Esophagus squamous epithelium (tissue), 5 donors: ENCODE results near the gene ITGA2B. TPM values are rescaled to one million over a fixed set of nuclear protein-coding genes. Genes with fewer than 3 reads are reported as not detected.
A peak's percentile ranks its signal among the peaks of the same experiment; 100 is the strongest.

Experiments
- DNase-seq: peaks from one replicate; lab custom pipeline; 2025; lab: John Stamatoyannopoulos, UW
- H3K27ac ChIP-seq, 4 donors: fragments of 200-600 bp; sonication (generic); one replicate each; pipeline ENCODE4 v1.5.1; 2016 to 2019; ENCODE audit warnings: mild to moderate bottlenecking in 1 of 4
- H3K27me3 ChIP-seq, 4 donors: fragments of 200-600 bp; sonication (generic); 1 replicate in 3 of 4; 2 replicates in 1 of 4; pipeline versions ENCODE4 v1.5.1 to v1.6.0; 2017 to 2021; ENCODE audit warnings: antibody characterized with exemption in 1 of 4
- H3K36me3 ChIP-seq, 3 donors: fragments of 200-600 bp; sonication (generic); one replicate each; pipeline ENCODE4 v1.5.1; 2016 to 2019
- H3K4me1 ChIP-seq, 3 donors: fragments of 200-600 bp; sonication (generic); one replicate each; pipeline ENCODE4 v1.5.1; 2017 to 2019
- H3K4me3 ChIP-seq, 4 donors: fragments of 200-600 bp; sonication (generic); 1 replicate in 3 of 4; 2 replicates in 1 of 4; pipeline ENCODE4 v1.5.1; 2016 to 2019; ENCODE audit warnings: mild to moderate bottlenecking in 2 of 4, moderate library complexity in 1 of 4
- H3K9me3 ChIP-seq, 3 donors: fragments of 200-600 bp; sonication (generic); one replicate each; pipeline ENCODE4 v1.5.1; 2016 to 2019
- POLR2A ChIP-seq, 4 donors: fragments of 450-650 bp; IDR thresholded peaks; one replicate each; pipeline ENCODE4 v1.6.1; 2017; ENCODE audit warnings: antibody characterized with exemption in 4 of 4, mild to moderate bottlenecking in 4 of 4, moderate library complexity in 3 of 4
- WGBS, 2 donors: methylation state at CpG; one replicate each; pipeline ENCODE4 v1.1.5; 2018; 5-methylcytosine and 5-hydroxymethylcytosine counted together
- intact Hi-C: fragments of 100-400 bp; cut with DNase I; formaldehyde crosslinking; loops from one replicate; pipeline ENCODE4 v1.15.0; 2022
- total RNA-seq, 4 donors: library from RNA; depleted of rRNA; stranded (reverse); fragments of >200 nt; gene quantifications; one replicate each; pipeline ENCODE4 v1.1.0, GENCODE V29; 2016
- TF ChIP-seq, protein P1 (sequence below), 6 experiments: fragments of 450-650 bp in 4 of 6; fragments of 200-600 bp in 2 of 6; sonication (generic) in 2 of 6; IDR thresholded peaks; one replicate each; pipeline ENCODE4 v1.5.1; 2016 to 2019; ENCODE audit warnings: antibody characterized with exemption in 6 of 6, mild to moderate bottlenecking in 4 of 6, moderate library complexity in 4 of 6
- donor health status: DM: yes; HTN: yes; CAD: no.

Gene ITGA2B
- total RNA-seq, 4 donors from 2014 or later, result 0.26 to 0.76 (median 0.70) TPM; not detected in 1

DNA sequence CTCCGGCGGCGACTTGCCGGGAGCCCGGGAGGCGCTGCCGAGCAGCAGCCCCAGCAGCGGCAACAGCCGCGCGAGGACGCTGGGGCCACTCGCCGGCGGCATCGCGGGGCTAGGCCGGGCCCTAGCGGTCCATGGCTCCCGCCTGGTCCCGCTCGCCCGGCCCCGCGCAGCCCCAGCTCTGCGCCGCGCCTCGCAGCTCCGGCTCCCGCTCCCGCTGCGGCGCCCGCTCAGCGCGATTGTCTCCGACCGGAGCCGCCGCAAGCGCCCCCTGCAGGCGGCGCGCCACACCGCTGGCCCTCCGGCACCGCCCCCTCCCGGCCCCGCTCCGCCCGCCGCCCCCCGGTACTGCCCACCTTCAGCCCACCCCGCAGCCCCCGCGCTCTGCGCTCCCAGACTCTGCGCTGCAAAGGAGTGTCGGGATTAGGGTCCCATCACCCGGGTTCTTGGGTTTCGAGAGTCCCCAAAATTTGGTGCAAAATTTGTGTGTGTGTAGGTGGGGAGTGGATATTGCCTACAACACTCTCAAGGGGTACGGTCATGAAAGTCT lies 25.8 kb downstream of the ITGA2B start, which contains the start of gene FAM171A2:
TSS of gene FAM171A2 (minus strand) at position 241 of the 547 bp plus-strand sequence. CDS start at position 102, 139 bp downstream.
- H3K9me3 ChIP-seq, result no peaks in the 10 kb centered on the region
- H3K4me3 ChIP-seq, result peak within 1 kb of the TSS; percentile 64 to 84 (median 72)
- no peak for DNase-seq
- H3K4me1 ChIP-seq, result peaks cover 3 to 59% (median 14%) of the 10 kb centered on the region in 3 donors
- H3K36me3 ChIP-seq, result no peaks in the 10 kb centered on the region
- intact Hi-C loops, result no loop called here
- 0 to 4% methylated on average over 1 to 8 of the region's 63 CpGs for WGBS, 2 donors
- TF ChIP-seq POLR2A (IDR thresholded peaks at IDR 0.05), result no peak
- TF ChIP-seq, protein P1, sequence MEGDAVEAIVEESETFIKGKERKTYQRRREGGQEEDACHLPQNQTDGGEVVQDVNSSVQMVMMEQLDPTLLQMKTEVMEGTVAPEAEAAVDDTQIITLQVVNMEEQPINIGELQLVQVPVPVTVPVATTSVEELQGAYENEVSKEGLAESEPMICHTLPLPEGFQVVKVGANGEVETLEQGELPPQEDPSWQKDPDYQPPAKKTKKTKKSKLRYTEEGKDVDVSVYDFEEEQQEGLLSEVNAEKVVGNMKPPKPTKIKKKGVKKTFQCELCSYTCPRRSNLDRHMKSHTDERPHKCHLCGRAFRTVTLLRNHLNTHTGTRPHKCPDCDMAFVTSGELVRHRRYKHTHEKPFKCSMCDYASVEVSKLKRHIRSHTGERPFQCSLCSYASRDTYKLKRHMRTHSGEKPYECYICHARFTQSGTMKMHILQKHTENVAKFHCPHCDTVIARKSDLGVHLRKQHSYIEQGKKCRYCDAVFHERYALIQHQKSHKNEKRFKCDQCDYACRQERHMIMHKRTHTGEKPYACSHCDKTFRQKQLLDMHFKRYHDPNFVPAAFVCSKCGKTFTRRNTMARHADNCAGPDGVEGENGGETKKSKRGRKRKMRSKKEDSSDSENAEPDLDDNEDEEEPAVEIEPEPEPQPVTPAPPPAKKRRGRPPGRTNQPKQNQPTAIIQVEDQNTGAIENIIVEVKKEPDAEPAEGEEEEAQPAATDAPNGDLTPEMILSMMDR (IDR thresholded peaks at IDR 0.05), result peak; percentile 54 to 79 (median 66)
- H3K27me3 ChIP-seq, result peaks cover 0 to 18% (median 0%) of the 10 kb centered on the region in 4 donors
- peak within 1 kb of the TSS in 3 of 4 donors; percentile 45 to 58 (median 48) for H3K27ac ChIP-seq

DNA sequence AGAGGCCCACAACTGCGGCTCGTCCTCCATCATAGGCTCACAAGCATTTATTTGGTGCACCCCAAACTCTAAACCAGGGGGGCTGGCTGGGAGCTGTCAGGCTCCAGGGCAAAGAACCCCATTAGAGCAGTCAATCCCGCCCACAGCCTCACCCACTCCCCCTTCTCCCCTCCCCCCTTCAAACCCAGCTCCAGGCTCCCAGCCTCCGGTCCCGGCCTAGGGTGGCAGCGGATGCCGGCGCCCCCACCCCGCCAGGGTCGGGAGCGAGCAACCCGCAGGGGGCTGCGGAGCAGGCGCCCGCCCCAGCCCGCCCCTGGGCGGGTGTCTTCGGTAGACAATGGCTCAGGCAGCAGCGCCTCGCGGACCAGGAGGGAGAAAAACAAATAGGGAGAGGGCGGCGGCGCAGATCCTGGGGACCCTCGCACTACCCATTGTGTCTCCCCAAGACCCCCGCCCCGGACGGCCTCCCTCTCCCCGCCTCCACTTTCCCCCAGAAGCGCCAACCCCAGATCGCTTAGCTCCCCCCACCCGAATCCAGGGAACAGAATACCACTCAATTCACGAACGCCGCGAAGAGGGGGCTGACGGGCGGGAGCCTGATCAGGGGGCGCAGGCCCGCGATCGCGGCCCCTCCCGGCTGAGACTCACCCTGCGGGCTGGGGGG lies 26.4 kb downstream of the ITGA2B start:
- H3K27me3 ChIP-seq, result peaks cover 0 to 15% (median 0%) of the 10 kb centered on the region in 4 donors
- H3K9me3 ChIP-seq, result no peaks in the 10 kb centered on the region
- TF ChIP-seq, protein P1 (IDR thresholded peaks at IDR 0.05), result no peak
- no peak for TF ChIP-seq POLR2A (IDR thresholded peaks at IDR 0.05)
- DNase-seq, result no peak
- peaks cover 3 to 53% (median 14%) of the 10 kb centered on the region in 3 donors for H3K4me1 ChIP-seq
- peak overlapping the region in 3 of 4 donors; percentile 45 to 58 (median 48) for H3K27ac ChIP-seq
- intact Hi-C loops, result no loop called here
- H3K36me3 ChIP-seq, result no peaks in the 10 kb centered on the region
- WGBS, 2 donors, result 0% methylated on average over 2 of the region's 45 CpGs; no CpG with 5 or more reads in 1 of the 2 donors
- H3K4me3 ChIP-seq, result peak overlapping the region; percentile 64 to 84 (median 72)

DNA sequence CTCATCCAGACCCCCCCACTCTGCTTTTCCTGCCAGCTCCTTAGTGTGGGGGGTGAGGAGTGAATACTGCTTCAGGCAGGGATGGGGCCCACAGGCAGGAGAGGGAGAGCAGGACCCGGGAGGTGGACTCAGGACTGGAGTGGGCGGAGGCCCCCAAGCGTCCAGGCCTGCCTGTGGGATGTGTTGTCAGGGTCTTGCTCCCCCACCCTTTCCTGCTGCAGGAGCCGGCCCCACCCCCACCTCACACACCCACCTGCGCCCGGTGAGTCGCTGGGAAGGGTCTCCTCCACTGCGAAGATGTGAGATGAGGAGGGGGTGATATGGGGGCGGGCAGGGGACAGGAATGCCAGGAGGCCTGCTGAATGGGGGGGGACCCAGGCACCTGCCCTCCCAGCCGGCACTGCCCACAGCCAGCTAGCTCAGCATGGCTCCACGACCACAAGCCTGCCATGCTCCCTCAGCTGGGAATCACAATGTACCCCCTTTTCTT lies 26.9 kb downstream of the ITGA2B start:
- WGBS, 2 donors, result 7 to 20% methylated on average over 1 to 3 of the region's 11 CpGs
- no peak for DNase-seq
- TF ChIP-seq, protein P1 (IDR thresholded peaks at IDR 0.05), result no peak
- no peak for TF ChIP-seq POLR2A (IDR thresholded peaks at IDR 0.05)
- H3K4me1 ChIP-seq, result peaks cover 3 to 47% (median 14%) of the 10 kb centered on the region in 3 donors
- no peaks in the 10 kb centered on the region for H3K36me3 ChIP-seq
- intact Hi-C loops, result no loop called here
- H3K4me3 ChIP-seq, result peak overlapping the region in 3 of 4 donors; percentile 64 to 84 (median 66)
- peaks cover 0 to 15% (median 0%) of the 10 kb centered on the region in 4 donors for H3K27me3 ChIP-seq
- H3K27ac ChIP-seq, result no peak overlapping the region
- no peaks in the 10 kb centered on the region for H3K9me3 ChIP-seq

DNA sequence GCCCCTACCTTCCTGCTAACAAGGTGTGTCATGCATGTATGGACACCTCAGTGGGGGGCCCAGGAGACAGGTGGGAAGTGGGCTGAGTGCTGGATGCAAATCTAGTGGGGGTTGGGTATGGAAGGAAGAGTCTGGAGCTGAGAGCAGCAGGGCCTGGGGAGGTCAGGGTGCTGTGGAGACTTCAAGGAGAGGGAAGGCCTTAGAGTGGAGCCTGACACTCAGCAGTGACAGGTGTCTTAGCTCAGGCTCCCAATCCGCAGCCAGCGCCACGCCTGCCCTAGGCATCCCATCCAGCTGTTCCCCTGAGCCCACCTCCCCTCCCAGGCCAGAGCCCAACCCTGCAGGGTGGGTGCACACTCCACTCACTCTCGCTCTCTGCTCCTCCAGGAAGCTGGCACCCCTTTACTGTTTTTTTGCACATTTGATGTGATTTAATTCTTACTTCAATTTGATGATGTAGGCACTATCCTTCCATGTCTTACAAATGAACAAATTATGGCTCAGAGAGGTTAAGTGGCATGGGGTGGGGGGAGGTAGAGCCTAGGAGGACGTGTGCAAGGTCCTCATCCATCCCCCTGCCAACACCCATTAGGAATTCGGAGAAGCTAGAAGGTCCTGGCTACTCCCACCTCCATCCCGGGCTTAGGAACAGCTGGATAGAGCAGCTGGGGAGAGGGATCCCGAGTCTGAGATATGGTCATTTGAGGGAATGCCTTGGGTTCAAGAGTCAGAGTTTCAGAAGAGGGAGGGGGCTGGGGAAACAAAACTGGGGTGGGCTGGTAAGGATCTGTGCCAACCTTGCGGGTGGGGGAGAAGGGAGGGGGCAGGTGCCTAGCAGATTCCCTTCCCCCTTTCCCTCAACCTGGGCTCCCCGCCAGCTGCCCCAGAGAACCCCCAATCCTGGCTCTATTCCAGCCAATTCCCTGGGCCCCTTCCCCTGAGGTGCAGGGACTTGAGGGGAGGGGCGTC lies 27.9 kb downstream of the ITGA2B start:
- whole genome bisulfite sequencing, 2 donors, result 54 to 58% methylated on average over 5 to 9 of the region's 11 CpGs

More for the DNA sequence above, 27.9 kb downstream of the ITGA2B start:
- Histone ChIP-seq H3K27ac (no peak overlapping the region), H3K36me3 (no peaks in the 10 kb centered on the region), H3K4me3 (no peak overlapping the region), H3K9me3 (no peaks in the 10 kb centered on the region), H3K4me1 (peaks cover 3 to 38% (median 14%) of the 10 kb centered on the region in 3 donors), H3K27me3 (peaks cover 0 to 15% (median 0%) of the 10 kb centered on the region in 4 donors)
- DNase-seq, result no peak
- TF ChIP-seq, protein P1 (IDR thresholded peaks at IDR 0.05), result no peak
- intact Hi-C loops, result no loop called here
